PC-3 (cell line): ENCODE results near the gene MAEA.

Source experiments
- CTCF ChIP-seq: fragments of 300-600 bp; sonication (generic); conservative IDR thresholded peaks from 2 replicates; pipeline ENCODE4 v1.5.1; 2017; ENCODE audit warnings: antibody characterized with exemption, low read depth, mild to moderate bottlenecking, low read length
- EZH2 ChIP-seq: fragments of 300-600 bp; sonication (generic); IDR thresholded peaks from one replicate; pipeline ENCODE4 v1.6.1; 2017; ENCODE audit warnings: antibody characterized with exemption, mild to moderate bottlenecking, low read length; ENCODE audit not compliant: unreplicated experiment
- EZH2phosphoT487 ChIP-seq: fragments of 300-600 bp; sonication (generic); IDR thresholded peaks from 2 replicates; pipeline ENCODE4 v1.6.1; 2018; ENCODE audit warnings: mild to moderate bottlenecking, antibody characterized with exemption, low read length, borderline replicate concordance

DNA sequence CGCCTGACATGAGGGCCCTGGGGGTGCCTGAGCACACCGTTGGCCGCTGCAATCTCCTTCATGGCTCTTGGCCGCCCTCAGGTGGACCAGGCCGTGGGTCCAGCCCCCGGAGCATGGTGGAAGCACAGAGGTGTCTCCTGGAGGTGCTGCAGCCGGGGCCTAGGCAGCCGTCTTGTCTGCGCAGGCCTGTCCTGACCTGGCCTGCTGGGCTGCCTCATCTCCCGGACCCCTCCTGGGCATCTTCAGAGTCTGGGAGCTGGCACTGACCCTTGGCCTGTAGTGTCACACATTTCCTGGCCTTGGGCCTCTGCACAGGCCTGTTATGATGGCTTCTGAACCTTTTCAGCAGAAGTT, 78.2 kb downstream of the MAEA start:
- TF ChIP-seq CTCF = no peak
- no peak for TF ChIP-seq EZH2
- TF ChIP-seq EZH2phosphoT487 = no peak
